Psoas muscle (tissue), 8 donors: Measurements from ENCODE around the gene PUDP. TPM values are rescaled to one million over a fixed set of nuclear protein-coding genes. Genes with fewer than 3 reads are reported as not detected.
A peak's percentile ranks its signal among the peaks of the same experiment; 100 is the strongest.

Source experiments
- ATAC-seq, 4 donors: fragments of 200-7000 bp; cut with Tn5 transposase; one replicate each; pipeline ENCODE4 v1.9.1; 2020; ENCODE audit warnings: moderate library complexity in 3 of 4, mild to moderate bottlenecking in 2 of 4
- DNase-seq, 2 donors: peaks; one replicate each; pipeline ENCODE4 v3.0.0-alpha.2; 2020
- H3K27ac ChIP-seq: fragments of 200-600 bp; one replicate; pipeline ENCODE4 v1.8.0; 2022
- H3K27me3 ChIP-seq, 3 donors: fragments of 200-600 bp in 1 of 3; one replicate each; pipeline versions ENCODE4 v1.6.1 to v1.8.0; 2013 to 2022; ENCODE audit warnings: low read length in 2 of 3, mild to moderate bottlenecking in 2 of 3, moderate library complexity in 1 of 3; ENCODE audit not compliant: insufficient read depth in 3 of 3
- H3K36me3 ChIP-seq, 2 donors: fragments of 200-600 bp in 1 of 2; one replicate each; pipeline versions ENCODE4 v1.6.1 to v1.8.0; 2013 to 2022; ENCODE audit warnings: low read depth in 1 of 2, mild to moderate bottlenecking in 1 of 2, moderate library complexity in 1 of 2; ENCODE audit not compliant: insufficient read depth in 1 of 2
- H3K4me1 ChIP-seq: fragments of 200-600 bp; one replicate; pipeline ENCODE4 v1.8.0; 2022
- H3K4me3 ChIP-seq: fragments of 200-600 bp; one replicate; pipeline ENCODE4 v1.8.0; 2022; ENCODE audit warnings: mild to moderate bottlenecking
- H3K9me3 ChIP-seq: fragments of 200-600 bp; one replicate; pipeline ENCODE4 v1.8.0; 2022
- WGBS, 3 donors: extraction: QIAGEN DNeasy Blood & Tissue Kit; methylation state at CpG; one replicate each; pipeline versions ENCODE4 v1.1.6 to v1.1.7; 2013; 5-methylcytosine and 5-hydroxymethylcytosine counted together
- intact Hi-C, 2 donors: fragments of 100-400 bp; cut with DNase I; formaldehyde crosslinking; loops; one replicate each; pipeline versions ENCODE4 v1.11.0 to v1.14.2; 2022
- polyA plus RNA-seq, 3 donors: library from polyadenylated mRNA; stranded (reverse); fragments of 200-250 nt; gene quantifications; one replicate each; pipeline ENCODE4 v1.2.3, GENCODE V29; 2013
- total RNA-seq, 4 donors: library from RNA; stranded (reverse); fragmentation: NEBNext Ultra II Directional in 2 of 4; extraction: Animal tissue kit (Norgen Biotek cat#: 25700) in 2 of 4; gene quantifications; one replicate each; pipeline versions ENCODE4 v1.2.1 to v1.2.4, GENCODE V29; 2021 to 2023
- TF ChIP-seq, protein P1 (sequence below): fragments of 200-600 bp; IDR thresholded peaks from one replicate; pipeline ENCODE4 v1.8.0; 2022; ENCODE audit warnings: antibody characterized with exemption
- donor health status: healthy with polysubstance abuse.
- donor health status: DM: no; HTN: no; CAD: no; lungs with moderate emphysema.
- donor health status: Bipolar disorder and iron deficiency.
- donor health status: healthy.
- donor health status: DM: yes; HTN: yes; CAD: no.
- donor health status: DM: no; HTN: no; CAD: no.
- donor health status: DM: no; HTN: no; CAD: no.
- donor health status: DM: yes; HTN: yes; CAD: no.

Gene PUDP
- total and polyA plus RNA-seq, 7 donors = 17.2 to 34.0 (median 21.4) TPM

DNA sequence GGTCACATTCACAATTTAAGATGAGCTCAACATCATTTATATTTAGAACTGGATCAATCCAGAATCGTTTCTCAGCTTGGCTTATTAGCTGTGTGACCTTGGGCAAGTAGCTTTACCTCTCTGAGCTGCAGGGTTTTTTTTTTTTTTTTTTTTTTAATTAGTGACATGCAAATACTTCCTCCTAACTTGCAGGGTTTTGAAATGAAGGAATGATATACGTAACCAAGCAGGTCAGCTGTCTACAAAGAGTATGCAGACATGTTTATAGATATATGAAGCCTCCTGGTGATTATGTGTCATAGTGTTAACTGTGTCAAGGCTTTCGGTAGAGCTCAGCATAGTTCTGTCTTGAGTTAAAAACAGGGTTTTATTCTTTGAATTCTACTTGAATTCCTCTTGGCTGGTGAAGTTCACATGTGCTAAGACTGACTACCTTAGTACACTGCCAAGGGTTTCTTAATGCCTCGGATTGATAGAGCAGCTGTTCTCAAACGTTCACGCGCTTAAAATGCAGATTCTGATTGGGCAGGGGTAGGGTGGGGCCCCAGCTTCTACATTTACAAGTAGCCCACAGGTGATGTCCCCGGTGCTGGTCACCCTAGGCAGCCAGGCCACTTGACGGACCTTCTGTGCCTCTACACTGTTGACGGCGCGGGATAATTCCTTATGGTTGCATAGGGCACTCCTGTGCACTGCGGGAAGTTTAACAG lies 1.1 kb downstream of the PUDP start:
- H3K27me3 ChIP-seq = no peaks in the 10 kb centered on the region
- ATAC-seq (peak; percentile 67 to 76 (median 72)), DNase-seq (peak; percentile 54 to 65)
- intact Hi-C loops = no loop called here
- H3K4me3 ChIP-seq = peak overlapping the region; percentile 89
- no peaks in the 10 kb centered on the region for H3K36me3 ChIP-seq
- no peaks in the 10 kb centered on the region for H3K9me3 ChIP-seq
- WGBS, 3 donors = 8 to 12% (median 8%) methylated on average over 11 to 13 of the region's 13 CpGs
- peak overlapping the region; percentile 96 for H3K27ac ChIP-seq
- TF ChIP-seq, protein P1, sequence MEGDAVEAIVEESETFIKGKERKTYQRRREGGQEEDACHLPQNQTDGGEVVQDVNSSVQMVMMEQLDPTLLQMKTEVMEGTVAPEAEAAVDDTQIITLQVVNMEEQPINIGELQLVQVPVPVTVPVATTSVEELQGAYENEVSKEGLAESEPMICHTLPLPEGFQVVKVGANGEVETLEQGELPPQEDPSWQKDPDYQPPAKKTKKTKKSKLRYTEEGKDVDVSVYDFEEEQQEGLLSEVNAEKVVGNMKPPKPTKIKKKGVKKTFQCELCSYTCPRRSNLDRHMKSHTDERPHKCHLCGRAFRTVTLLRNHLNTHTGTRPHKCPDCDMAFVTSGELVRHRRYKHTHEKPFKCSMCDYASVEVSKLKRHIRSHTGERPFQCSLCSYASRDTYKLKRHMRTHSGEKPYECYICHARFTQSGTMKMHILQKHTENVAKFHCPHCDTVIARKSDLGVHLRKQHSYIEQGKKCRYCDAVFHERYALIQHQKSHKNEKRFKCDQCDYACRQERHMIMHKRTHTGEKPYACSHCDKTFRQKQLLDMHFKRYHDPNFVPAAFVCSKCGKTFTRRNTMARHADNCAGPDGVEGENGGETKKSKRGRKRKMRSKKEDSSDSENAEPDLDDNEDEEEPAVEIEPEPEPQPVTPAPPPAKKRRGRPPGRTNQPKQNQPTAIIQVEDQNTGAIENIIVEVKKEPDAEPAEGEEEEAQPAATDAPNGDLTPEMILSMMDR = no peak
- peaks cover 15% of the 10 kb centered on the region for H3K4me1 ChIP-seq

DNA sequence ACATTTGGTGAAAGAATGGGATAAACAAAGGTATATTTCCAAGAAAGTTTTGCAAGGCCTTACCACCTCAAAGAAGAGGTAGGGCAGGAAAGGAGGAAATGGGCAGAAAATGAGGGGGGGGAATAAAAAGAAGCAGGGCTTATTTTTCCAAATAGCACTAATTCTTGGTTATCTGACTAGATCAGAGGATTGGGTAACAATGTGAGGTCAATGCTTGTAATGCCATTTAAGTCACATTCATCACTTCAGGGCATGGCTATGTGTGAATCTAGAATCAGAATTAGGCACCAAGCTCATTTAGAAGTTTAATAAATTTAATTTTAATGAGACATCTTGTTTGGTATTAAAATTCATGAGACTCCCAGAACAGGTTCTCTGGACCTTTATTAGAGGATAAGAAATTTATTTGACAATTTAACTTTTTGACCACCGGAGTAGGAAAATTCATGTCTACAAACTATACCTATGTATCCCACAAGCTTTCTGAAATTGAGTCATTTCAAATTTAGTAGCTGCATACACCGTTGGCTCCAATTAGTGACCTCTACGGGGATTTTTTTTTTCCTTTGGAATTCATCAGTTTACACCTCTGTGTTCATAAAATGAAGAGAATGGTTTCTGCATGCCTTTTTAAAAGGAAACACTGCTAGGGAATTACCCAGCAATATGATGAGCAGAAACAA lies 1.8 kb downstream of the PUDP start:
- no peaks in the 10 kb centered on the region for H3K27me3 ChIP-seq
- DNase-seq (no peak), ATAC-seq (no peak)
- TF ChIP-seq, protein P1 = no peak
- H3K36me3 ChIP-seq = no peaks in the 10 kb centered on the region
- intact Hi-C loops = no loop called here
- H3K4me1 ChIP-seq = peaks cover 15% of the 10 kb centered on the region
- peak overlapping the region; percentile 96 for H3K27ac ChIP-seq
- H3K9me3 ChIP-seq = no peaks in the 10 kb centered on the region
- no peak overlapping the region for H3K4me3 ChIP-seq
- 66 to 71% (median 66%) methylated on average over 3 of the region's 3 CpGs for WGBS, 3 donors

DNA sequence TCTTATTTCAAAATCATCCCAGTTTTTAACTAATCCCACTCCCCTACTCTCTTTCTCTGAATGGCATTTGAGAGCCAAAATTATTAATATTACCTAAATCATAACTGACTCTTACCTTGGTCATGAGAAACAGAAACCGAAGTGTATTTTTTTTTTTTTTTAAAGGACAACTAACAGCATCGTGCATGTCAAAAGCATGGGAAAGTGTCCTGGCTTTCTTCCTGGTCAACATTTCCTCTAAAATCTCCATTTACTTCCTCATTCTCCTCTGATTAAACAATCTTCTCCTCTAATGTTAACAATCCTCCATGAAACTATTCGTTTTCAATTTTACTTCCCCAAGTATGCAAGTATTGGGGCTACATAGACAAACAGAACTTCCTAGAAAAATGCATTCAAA lies 2.5 kb downstream of the PUDP start:
- TF ChIP-seq, protein P1 = no peak
- Histone ChIP-seq H3K4me3 (no peak overlapping the region), H3K9me3 (no peaks in the 10 kb centered on the region), H3K27me3 (no peaks in the 10 kb centered on the region), H3K36me3 (no peaks in the 10 kb centered on the region), H3K4me1 (peaks cover 15% of the 10 kb centered on the region), H3K27ac (no peak overlapping the region)
- ATAC-seq (no peak), DNase-seq (no peak)
- 24 to 28% (median 25%) methylated on average over 3 of the region's 3 CpGs for WGBS, 3 donors
- intact Hi-C loops = no loop called here

DNA sequence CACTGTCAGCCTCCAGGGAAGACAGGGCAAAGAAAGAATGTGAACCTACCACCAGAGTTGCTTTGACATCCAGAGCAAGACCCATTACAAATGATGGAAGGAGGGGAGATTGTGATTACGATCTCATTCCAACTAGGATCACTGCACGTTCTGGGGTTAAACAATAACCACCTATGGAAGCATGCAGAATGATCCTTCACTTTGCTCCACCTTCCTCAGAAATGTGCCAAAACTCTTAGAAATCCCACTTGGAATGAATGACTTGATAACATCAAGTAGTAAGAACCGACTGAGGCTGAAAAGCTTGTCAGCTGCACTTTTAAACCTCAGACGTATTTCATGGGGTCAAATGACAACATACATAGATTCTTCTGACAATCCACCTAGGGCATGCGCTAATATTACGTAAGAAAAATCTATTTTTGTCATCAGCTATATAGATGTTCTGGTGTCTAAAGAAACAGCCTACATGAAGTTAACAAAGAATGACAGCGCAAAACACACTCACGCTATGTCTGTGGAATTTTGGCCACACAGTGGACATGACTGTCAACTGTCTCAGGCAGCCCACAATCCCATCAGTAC lies 3.9 kb downstream of the PUDP start:
- H3K9me3 ChIP-seq = no peaks in the 10 kb centered on the region
- ATAC-seq (no peak), DNase-seq (no peak)
- 55 to 68% (median 61%) methylated on average over 8 of the region's 8 CpGs for WGBS, 3 donors
- no peak overlapping the region for H3K4me3 ChIP-seq
- no peak overlapping the region for H3K27ac ChIP-seq
- H3K27me3 ChIP-seq = no peaks in the 10 kb centered on the region
- intact Hi-C loops = no loop called here
- TF ChIP-seq, protein P1 = no peak
- H3K4me1 ChIP-seq = peaks cover 15% of the 10 kb centered on the region
- no peaks in the 10 kb centered on the region for H3K36me3 ChIP-seq
